GM10266 (cell line): ENCODE measurements around the gene PIK3R2.

Source experiments
- DNase-seq: peaks from one replicate; pipeline ENCODE4 v3.0.0; 2012; ENCODE audit errors: extremely low spot score
- CTCF ChIP-seq: IDR thresholded peaks from 2 replicates; pipeline ENCODE4 v1.5.1; 2012; ENCODE audit warnings: mild to moderate bottlenecking, low read depth; ENCODE audit not compliant: control insufficient read depth, insufficient read depth; ENCODE audit errors: missing control alignments

PIK3R2 gene

GRCh38 chr19:18174983-18175382 is 22.0 kb downstream of the PIK3R2 start:
- no peak for TF ChIP-seq CTCF
- no peak for DNase-seq

GRCh38 chr19:18176367-18177310 is 23.7 kb downstream of the PIK3R2 start:
- no peak for DNase-seq
- no peak for TF ChIP-seq CTCF

- TF ChIP-seq CTCF = no peak
- DNase-seq = no peak
Observed at GRCh38 chr19:18179957-18180356, 27.0 kb downstream of the PIK3R2 start.

- TF ChIP-seq CTCF = no peak
Observed at GRCh38 chr19:18183529-18183928, 30.6 kb downstream of the PIK3R2 start.

GRCh38 chr19:18185538-18185937 is 32.6 kb downstream of the PIK3R2 start:
- DNase-seq = no peak
- TF ChIP-seq CTCF = no peak

More at GRCh38 chr19:18183529-18183928, 30.6 kb downstream of the PIK3R2 start:
- DNase-seq = no peak

- TF ChIP-seq CTCF = no peak
- no peak for DNase-seq
Observed at GRCh38 chr19:18190278-18190677, 37.3 kb downstream of the PIK3R2 start.

GRCh38 chr19:18191640-18192062 is 38.7 kb downstream of the PIK3R2 start:
- no peak for TF ChIP-seq CTCF
- no peak for DNase-seq
